Erythroblast (primary cell): ENCODE measurements around the gene ARX.

Experiments
- GATA1 ChIP-seq: IDR thresholded peaks from 2 replicates; pipeline ENCODE4 v1.6.1; 2011; ENCODE audit warnings: low read depth, mild to moderate bottlenecking, control low read depth, low read length, moderate library complexity
- POLR2A ChIP-seq: IDR thresholded peaks from 2 replicates; pipeline ENCODE4 v1.6.1; 2011; ENCODE audit warnings: mild to moderate bottlenecking, low read length

DNA sequence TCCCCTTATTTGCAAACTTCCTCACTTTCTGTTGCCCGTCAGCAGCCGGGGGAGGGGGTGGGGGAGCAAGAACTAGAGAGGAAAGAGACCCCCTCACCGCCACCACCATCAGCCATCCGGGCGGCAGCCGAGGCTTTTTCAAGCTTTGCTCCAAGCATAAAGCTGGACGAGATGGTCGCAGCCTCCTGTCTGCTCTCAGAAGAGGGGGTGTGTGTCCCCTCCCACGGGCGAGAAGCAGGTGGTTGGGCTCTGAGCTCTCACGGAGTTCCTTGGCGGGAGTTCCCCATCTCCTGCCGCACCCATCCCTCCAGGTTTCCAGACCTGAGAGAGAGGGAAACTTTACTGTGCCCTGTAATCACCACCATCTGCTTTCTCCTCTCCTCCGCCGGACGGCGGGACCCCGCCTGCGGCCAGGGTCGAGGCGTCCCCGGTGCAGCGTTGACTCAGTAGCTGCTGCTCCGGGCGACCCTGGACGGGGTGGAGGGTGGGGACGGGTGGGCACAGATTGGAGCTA is 4.7 kb upstream of the ARX start:
- no peak for TF ChIP-seq POLR2A
- TF ChIP-seq GATA1: no peak
